ENCODE results near the gene SSBP2.
A peak's percentile ranks its signal among the peaks of the same experiment; 100 is the strongest.

The SSBP2 gene

GRCh38 chr5:81751009-81751835, at the start of gene SSBP2:
TSS of gene SSBP2 (minus strand) at chr5:81751097. CDS start at chr5:81751042, 55 bp downstream.
- DNase-seq (ENCODE audit: low read depth), result peak; percentile 98
- no peak for TF ChIP-seq CTCF (conservative IDR thresholded peaks at IDR 0.05; ENCODE audit: control insufficient read depth, insufficient read depth, low read depth, low read length)
- peak within 1 kb of the TSS; percentile 83 for H3K4me3 ChIP-seq (ENCODE audit: control insufficient read depth, low read depth, low read length)

GRCh38 chr5:81795666-81796065, 44.8 kb upstream of the SSBP2 start:
- H3K4me3 ChIP-seq (ENCODE audit: control insufficient read depth, low read depth, low read length), result no peak overlapping the region
- no peak for DNase-seq (ENCODE audit: low read depth)
- TF ChIP-seq CTCF (conservative IDR thresholded peaks at IDR 0.05; ENCODE audit: control insufficient read depth, insufficient read depth, low read depth, low read length), result no peak

- no peak for DNase-seq (ENCODE audit: low read depth)
- no peak for TF ChIP-seq CTCF (conservative IDR thresholded peaks at IDR 0.05; ENCODE audit: control insufficient read depth, insufficient read depth, low read depth, low read length)
- H3K4me3 ChIP-seq (ENCODE audit: control insufficient read depth, low read depth, low read length), result no peak overlapping the region
Observed at GRCh38 chr5:81794226-81794625, 43.3 kb upstream of the SSBP2 start.

- DNase-seq (ENCODE audit: low read depth), result no peak
- TF ChIP-seq CTCF (conservative IDR thresholded peaks at IDR 0.05; ENCODE audit: control insufficient read depth, insufficient read depth, low read depth, low read length), result no peak
- no peak overlapping the region for H3K4me3 ChIP-seq (ENCODE audit: control insufficient read depth, low read depth, low read length)
Observed at GRCh38 chr5:81790336-81790735, 39.4 kb upstream of the SSBP2 start.

- peak; percentile 91 for DNase-seq (ENCODE audit: low read depth)
- H3K4me3 ChIP-seq (ENCODE audit: control insufficient read depth, low read depth, low read length), result no peak overlapping the region
Observed at GRCh38 chr5:81789033-81789432, 38.1 kb upstream of the SSBP2 start.

GRCh38 chr5:81788329-81788728, 37.4 kb upstream of the SSBP2 start:
- no peak for DNase-seq (ENCODE audit: low read depth)
- TF ChIP-seq CTCF (conservative IDR thresholded peaks at IDR 0.05; ENCODE audit: control insufficient read depth, insufficient read depth, low read depth, low read length), result no peak
- no peak overlapping the region for H3K4me3 ChIP-seq (ENCODE audit: control insufficient read depth, low read depth, low read length)

More at GRCh38 chr5:81789033-81789432, 38.1 kb upstream of the SSBP2 start:
- TF ChIP-seq CTCF (conservative IDR thresholded peaks at IDR 0.05; ENCODE audit: control insufficient read depth, insufficient read depth, low read depth, low read length), result no peak
